ENCODE data around the gene TTC28. TPM values are rescaled to one million over a fixed set of nuclear protein-coding genes. Genes with fewer than 3 reads are reported as not detected.
"Not testable (repeated sequence)": the region's sequence is repeated elsewhere in the genome, so short reads cannot be mapped to it uniquely, and the experiment has no call there.

The TTC28 gene
- total and polyA plus RNA-seq, 2 donors, result 2.0 to 5.5 TPM

GRCh38 chr22:28680813-28681490, 1.3 kb upstream of the TTC28 start:
- H3K4me1 ChIP-seq (ENCODE audit: control insufficient read depth in 2 of 2, insufficient read depth in 2 of 2, low read length in 2 of 2); H3K9me3 ChIP-seq (ENCODE audit: control insufficient read depth in 2 of 2, insufficient read depth in 1 of 2, low read length in 1 of 2); H3K27ac ChIP-seq (ENCODE audit: low read depth in 1 of 2, low read length in 1 of 2); H3K4me3 ChIP-seq (ENCODE audit: low read length in 2 of 2); DNase-seq (ENCODE audit: low read depth in 6 of 9, low spot score in 9 of 9); H3K36me3 ChIP-seq (ENCODE audit: control insufficient read depth in 2 of 2, insufficient read depth in 2 of 2, low read length in 1 of 2): not testable (repeated sequence)
- peaks cover 30 to 63% of the 10 kb centered on the region in 2 donors for H3K27me3 ChIP-seq (ENCODE audit: control insufficient read depth in 2 of 2, insufficient read depth in 1 of 2, low read length in 1 of 2)
- WGBS, result 94% methylated on average over 5 of the region's 5 CpGs

- WGBS, result 24% methylated on average over 58 of the region's 58 CpGs
- H3K27ac ChIP-seq (ENCODE audit: low read depth in 1 of 2, low read length in 1 of 2); H3K36me3 ChIP-seq (ENCODE audit: control insufficient read depth in 2 of 2, insufficient read depth in 2 of 2, low read length in 1 of 2); H3K4me1 ChIP-seq (ENCODE audit: control insufficient read depth in 2 of 2, insufficient read depth in 2 of 2, low read length in 2 of 2); H3K9me3 ChIP-seq (ENCODE audit: control insufficient read depth in 2 of 2, insufficient read depth in 1 of 2, low read length in 1 of 2): not testable (repeated sequence)
- Histone ChIP-seq H3K27me3 (ENCODE audit: control insufficient read depth in 2 of 2, insufficient read depth in 1 of 2, low read length in 1 of 2) (peaks cover 40 to 75% of the 10 kb centered on the region in 2 donors), H3K4me3 (ENCODE audit: low read length in 2 of 2) (peak overlapping the region; percentile 37 to 43)
- DNase-seq (ENCODE audit: low read depth in 6 of 9, low spot score in 9 of 9), result peak in 1 of 9 donors; percentile 3
These were observed 646 bp downstream of the TTC28 start for GRCh38 chr22:28678778-28679610.

- not testable (repeated sequence) for H3K4me3 ChIP-seq (ENCODE audit: low read length in 2 of 2); H3K9me3 ChIP-seq (ENCODE audit: control insufficient read depth in 2 of 2, insufficient read depth in 1 of 2, low read length in 1 of 2); H3K36me3 ChIP-seq (ENCODE audit: control insufficient read depth in 2 of 2, insufficient read depth in 2 of 2, low read length in 1 of 2); DNase-seq (ENCODE audit: low read depth in 6 of 9, low spot score in 9 of 9); H3K27ac ChIP-seq (ENCODE audit: low read depth in 1 of 2, low read length in 1 of 2); H3K4me1 ChIP-seq (ENCODE audit: control insufficient read depth in 2 of 2, insufficient read depth in 2 of 2, low read length in 2 of 2)
- H3K27me3 ChIP-seq (ENCODE audit: control insufficient read depth in 2 of 2, insufficient read depth in 1 of 2, low read length in 1 of 2), result peaks cover 39 to 70% of the 10 kb centered on the region in 2 donors
- WGBS, result 96% methylated on average over 7 of the region's 7 CpGs
These were observed 1.5 kb downstream of the TTC28 start for GRCh38 chr22:28678170-28678569.

- H3K27me3 ChIP-seq (ENCODE audit: control insufficient read depth in 2 of 2, insufficient read depth in 1 of 2, low read length in 1 of 2), result peaks cover 52 to 76% of the 10 kb centered on the region in 2 donors
- H3K36me3 ChIP-seq (ENCODE audit: control insufficient read depth in 2 of 2, insufficient read depth in 2 of 2, low read length in 1 of 2), result no peaks in the 10 kb centered on the region
- DNase-seq (ENCODE audit: low read depth in 6 of 9, low spot score in 9 of 9), result peak; percentile 37 to 91 (median 58)
- 16% methylated on average over 3 of the region's 3 CpGs for WGBS
- no peak overlapping the region for H3K4me3 ChIP-seq (ENCODE audit: low read length in 2 of 2)
- no peak overlapping the region for H3K27ac ChIP-seq (ENCODE audit: low read depth in 1 of 2, low read length in 1 of 2)
- peaks cover 0 to 7% of the 10 kb centered on the region in 2 donors for H3K4me1 ChIP-seq (ENCODE audit: control insufficient read depth in 2 of 2, insufficient read depth in 2 of 2, low read length in 2 of 2)
- H3K9me3 ChIP-seq (ENCODE audit: control insufficient read depth in 2 of 2, insufficient read depth in 1 of 2, low read length in 1 of 2), result peaks cover 3 to 7% of the 10 kb centered on the region in 2 donors
These were observed 5.5 kb downstream of the TTC28 start for GRCh38 chr22:28674121-28674563.

GRCh38 chr22:28670756-28671155, 8.9 kb downstream of the TTC28 start:
- no peak for DNase-seq (ENCODE audit: low read depth in 6 of 9, low spot score in 9 of 9)
- H3K36me3 ChIP-seq (ENCODE audit: control insufficient read depth in 2 of 2, insufficient read depth in 2 of 2, low read length in 1 of 2), result no peaks in the 10 kb centered on the region
- H3K4me1 ChIP-seq (ENCODE audit: control insufficient read depth in 2 of 2, insufficient read depth in 2 of 2, low read length in 2 of 2), result peaks cover 0 to 4% of the 10 kb centered on the region in 2 donors
- H3K27me3 ChIP-seq (ENCODE audit: control insufficient read depth in 2 of 2, insufficient read depth in 1 of 2, low read length in 1 of 2), result peaks cover 37 to 51% of the 10 kb centered on the region in 2 donors
- H3K4me3 ChIP-seq (ENCODE audit: low read length in 2 of 2), result no peak overlapping the region
- WGBS, result 95% methylated on average over 3 of the region's 3 CpGs
- no peak overlapping the region for H3K27ac ChIP-seq (ENCODE audit: low read depth in 1 of 2, low read length in 1 of 2)
- peaks cover 3 to 7% of the 10 kb centered on the region in 2 donors for H3K9me3 ChIP-seq (ENCODE audit: control insufficient read depth in 2 of 2, insufficient read depth in 1 of 2, low read length in 1 of 2)

- Histone ChIP-seq H3K4me1 (ENCODE audit: control insufficient read depth in 2 of 2, insufficient read depth in 2 of 2, low read length in 2 of 2) (peaks cover 0 to 4% of the 10 kb centered on the region in 2 donors), H3K27ac (ENCODE audit: low read depth in 1 of 2, low read length in 1 of 2) (no peak overlapping the region), H3K4me3 (ENCODE audit: low read length in 2 of 2) (no peak overlapping the region), H3K9me3 (ENCODE audit: control insufficient read depth in 2 of 2, insufficient read depth in 1 of 2, low read length in 1 of 2) (peaks cover 3 to 7% of the 10 kb centered on the region in 2 donors), H3K27me3 (ENCODE audit: control insufficient read depth in 2 of 2, insufficient read depth in 1 of 2, low read length in 1 of 2) (peaks cover 31 to 45% of the 10 kb centered on the region in 2 donors), H3K36me3 (ENCODE audit: control insufficient read depth in 2 of 2, insufficient read depth in 2 of 2, low read length in 1 of 2) (no peaks in the 10 kb centered on the region)
- no peak for DNase-seq (ENCODE audit: low read depth in 6 of 9, low spot score in 9 of 9)
- 65% methylated on average over 4 of the region's 4 CpGs for WGBS
These were observed 9.5 kb downstream of the TTC28 start for GRCh38 chr22:28670161-28670560.

- H3K36me3 ChIP-seq (ENCODE audit: control insufficient read depth in 2 of 2, insufficient read depth in 2 of 2, low read length in 1 of 2), result no peaks in the 10 kb centered on the region
- H3K4me1 ChIP-seq (ENCODE audit: control insufficient read depth in 2 of 2, insufficient read depth in 2 of 2, low read length in 2 of 2), result peaks cover 0 to 1% of the 10 kb centered on the region in 2 donors
- peaks cover 28 to 38% of the 10 kb centered on the region in 2 donors for H3K27me3 ChIP-seq (ENCODE audit: control insufficient read depth in 2 of 2, insufficient read depth in 1 of 2, low read length in 1 of 2)
- WGBS, result 92% methylated on average over 2 of the region's 2 CpGs
- H3K9me3 ChIP-seq (ENCODE audit: control insufficient read depth in 2 of 2, insufficient read depth in 1 of 2, low read length in 1 of 2), result peaks cover 3 to 7% of the 10 kb centered on the region in 2 donors
- no peak overlapping the region for H3K27ac ChIP-seq (ENCODE audit: low read depth in 1 of 2, low read length in 1 of 2)
- no peak overlapping the region for H3K4me3 ChIP-seq (ENCODE audit: low read length in 2 of 2)
- DNase-seq (ENCODE audit: low read depth in 6 of 9, low spot score in 9 of 9), result no peak
These were observed 10.3 kb downstream of the TTC28 start for GRCh38 chr22:28669387-28669786.

- H3K9me3 ChIP-seq (ENCODE audit: control insufficient read depth in 2 of 2, insufficient read depth in 1 of 2, low read length in 1 of 2), result not testable (repeated sequence)
- WGBS, result no CpG with 5 or more reads among the region's 13 CpGs
These were observed 16.1 kb downstream of the TTC28 start for GRCh38 chr22:28663569-28663942.

GRCh38 chr22:28658448-28658847, 21.2 kb downstream of the TTC28 start:
- H3K27ac ChIP-seq (ENCODE audit: low read depth in 1 of 2, low read length in 1 of 2), result no peak overlapping the region
- no peaks in the 10 kb centered on the region for H3K4me1 ChIP-seq (ENCODE audit: control insufficient read depth in 2 of 2, insufficient read depth in 2 of 2, low read length in 2 of 2)
- no peaks in the 10 kb centered on the region for H3K9me3 ChIP-seq (ENCODE audit: control insufficient read depth in 2 of 2, insufficient read depth in 1 of 2, low read length in 1 of 2)
- H3K4me3 ChIP-seq (ENCODE audit: low read length in 2 of 2), result no peak overlapping the region
- no peak for DNase-seq (ENCODE audit: low read depth in 6 of 9, low spot score in 9 of 9)
- 95% methylated on average over 3 of the region's 3 CpGs for WGBS
- H3K27me3 ChIP-seq (ENCODE audit: control insufficient read depth in 2 of 2, insufficient read depth in 1 of 2, low read length in 1 of 2), result peaks cover 50 to 79% of the 10 kb centered on the region in 2 donors
- H3K36me3 ChIP-seq (ENCODE audit: control insufficient read depth in 2 of 2, insufficient read depth in 2 of 2, low read length in 1 of 2), result no peaks in the 10 kb centered on the region

More at GRCh38 chr22:28663569-28663942, 16.1 kb downstream of the TTC28 start:
- H3K36me3 ChIP-seq (ENCODE audit: control insufficient read depth in 2 of 2, insufficient read depth in 2 of 2, low read length in 1 of 2); H3K27ac ChIP-seq (ENCODE audit: low read depth in 1 of 2, low read length in 1 of 2); DNase-seq (ENCODE audit: low read depth in 6 of 9, low spot score in 9 of 9); H3K4me3 ChIP-seq (ENCODE audit: low read length in 2 of 2); H3K4me1 ChIP-seq (ENCODE audit: control insufficient read depth in 2 of 2, insufficient read depth in 2 of 2, low read length in 2 of 2): not testable (repeated sequence)
- H3K27me3 ChIP-seq (ENCODE audit: control insufficient read depth in 2 of 2, insufficient read depth in 1 of 2, low read length in 1 of 2), result peaks cover 20 to 41% of the 10 kb centered on the region in 2 donors

Data from thymus (tissue), 11 donors.